GM19372 (cell line): ENCODE measurements around the gene USP6NL.
"Not testable (repeated sequence)": the region's sequence is repeated elsewhere in the genome, so short reads cannot be mapped to it uniquely, and the experiment has no call there.

Experiments
- ATAC-seq: cut with Tn5 transposase; IDR thresholded peaks from one replicate; pipeline ENCODE4 v1.9.1; 2021; ENCODE audit warnings: mild to moderate bottlenecking, low read depth, moderate library complexity; ENCODE audit not compliant: unreplicated experiment

The USP6NL gene

DNA sequence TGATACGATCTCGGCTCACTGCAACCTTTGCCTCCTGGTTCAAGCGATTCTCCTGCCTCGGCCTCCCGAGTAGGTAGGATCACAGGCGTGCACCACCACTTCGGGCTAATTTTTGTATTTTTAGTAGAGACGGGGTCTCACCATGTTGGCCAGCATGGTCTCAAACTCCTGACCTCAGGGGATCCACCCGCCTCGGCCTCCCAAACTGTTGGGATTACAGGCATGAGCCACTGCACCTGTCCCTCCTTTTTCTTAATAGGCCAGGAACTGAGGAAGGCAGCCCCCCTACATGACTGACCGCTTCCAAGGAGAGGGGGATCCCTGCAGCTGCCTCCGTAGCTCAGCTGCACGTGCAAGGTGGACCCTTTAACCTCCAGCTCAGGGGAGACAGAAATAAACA, 175.0 kb downstream of the USP6NL start:
- ATAC-seq = not testable (repeated sequence)

DNA sequence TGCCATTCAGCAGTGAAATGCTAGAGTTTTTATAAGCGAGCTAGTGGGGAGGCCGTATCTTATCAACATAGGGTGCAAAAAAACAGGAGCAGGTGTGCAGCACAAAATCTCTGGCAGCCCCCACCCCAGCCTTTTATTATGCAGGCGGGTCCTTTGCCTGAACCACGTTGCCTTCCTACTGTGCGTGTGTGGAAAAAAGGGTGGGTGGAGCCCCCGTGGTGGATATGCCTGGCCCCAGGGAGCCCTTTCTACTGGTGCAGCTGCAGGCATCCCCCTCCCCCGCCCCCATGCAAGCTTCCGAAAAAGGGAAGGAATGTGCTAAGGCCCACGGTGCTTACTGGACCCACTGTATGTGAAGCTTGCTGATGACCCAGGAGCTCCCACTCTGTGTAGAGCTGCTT, 175.9 kb downstream of the USP6NL start:
- no peak for ATAC-seq

DNA sequence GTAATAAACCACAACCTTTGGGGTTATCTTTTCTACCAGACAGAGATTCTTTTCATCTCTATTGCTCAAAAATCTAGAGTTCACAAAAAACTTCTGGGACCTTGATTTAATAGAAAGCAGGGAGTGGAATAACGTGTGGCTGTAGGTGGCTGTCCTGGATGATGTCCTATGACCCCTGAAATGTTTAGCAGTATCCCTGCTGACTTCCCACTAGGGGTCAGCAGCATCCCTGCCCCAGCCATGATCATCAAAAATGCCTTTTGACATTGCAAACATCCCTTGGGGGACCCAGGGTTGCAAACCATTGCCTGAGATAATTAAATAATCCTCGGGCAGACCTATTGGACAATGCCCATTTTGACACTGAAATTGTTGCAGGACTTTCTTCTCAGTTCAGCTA, 177.1 kb downstream of the USP6NL start:
- no peak for ATAC-seq

DNA sequence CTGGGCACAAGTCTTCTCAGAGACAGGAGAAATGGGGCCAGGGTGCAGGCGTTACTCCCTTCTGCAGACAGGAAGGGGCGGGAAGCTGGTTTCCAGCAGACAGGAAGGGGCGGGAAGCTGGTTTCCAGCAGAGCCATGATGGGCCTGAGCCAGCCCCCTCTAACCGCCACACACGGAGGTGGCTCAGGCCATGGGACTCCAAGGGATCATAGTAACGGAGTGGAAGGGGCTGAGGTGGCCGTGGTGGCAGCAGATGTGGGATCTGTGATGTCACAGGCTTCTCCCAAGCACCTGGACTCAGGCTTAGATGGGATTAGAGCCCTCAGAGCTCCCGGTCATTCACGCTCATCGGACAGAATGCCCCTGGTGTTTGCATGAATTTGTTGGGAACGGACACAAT, 177.8 kb downstream of the USP6NL start:
- ATAC-seq = no peak

DNA sequence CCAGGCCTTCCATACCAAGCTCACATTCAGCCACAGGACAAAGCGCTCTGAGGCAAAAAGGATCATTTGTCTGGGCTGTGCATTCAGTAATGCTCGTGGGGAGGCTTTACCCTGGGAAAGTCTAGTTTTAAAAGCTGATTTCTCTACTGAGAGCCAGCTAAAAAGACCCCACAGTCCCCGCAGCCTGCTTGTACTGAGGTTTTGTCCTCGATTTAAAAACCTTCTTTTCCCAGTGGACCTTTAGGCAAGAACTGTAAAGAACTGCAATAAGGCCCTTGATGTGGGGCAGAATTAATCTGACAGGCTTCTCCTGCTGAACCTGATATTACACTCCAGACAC, 180.3 kb downstream of the USP6NL start:
- ATAC-seq = no peak

DNA sequence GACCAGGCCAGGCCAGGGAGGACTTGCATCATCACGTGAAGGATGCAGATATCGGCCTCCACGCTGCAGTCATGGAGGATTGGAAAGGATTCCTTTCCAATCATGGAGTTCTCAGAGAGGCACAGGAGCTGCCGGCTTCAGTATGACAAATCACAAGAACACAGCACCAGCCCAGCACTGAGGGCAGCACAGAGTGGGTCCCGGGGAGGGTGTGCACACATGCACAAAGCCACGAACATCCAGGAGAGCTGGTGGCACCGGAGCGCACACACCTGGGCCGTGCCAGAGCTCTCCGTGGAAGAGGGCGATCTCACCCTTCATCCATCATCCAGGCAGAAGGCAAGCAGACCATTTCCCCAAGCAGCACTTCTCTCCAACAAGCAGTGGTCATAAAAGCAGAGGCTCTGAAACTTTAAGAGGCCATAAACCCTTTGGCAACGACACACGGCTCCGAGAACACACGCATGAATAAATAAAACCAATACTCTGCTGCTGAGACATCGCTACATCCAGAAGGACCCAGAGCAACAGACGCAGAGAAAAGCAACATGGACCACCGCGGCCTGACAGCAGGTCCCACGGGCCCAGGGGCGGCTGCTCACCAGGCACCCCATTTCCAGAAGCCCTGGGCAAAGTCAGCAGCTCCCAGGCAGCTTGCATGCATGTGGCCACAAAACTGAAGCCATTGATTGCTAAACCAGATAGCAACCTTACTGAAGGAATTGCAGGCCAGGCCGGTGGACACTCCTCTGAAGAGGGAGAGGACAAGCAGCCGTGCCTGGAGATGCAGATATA, 180.8 kb downstream of the USP6NL start:
- ATAC-seq = no peak

DNA sequence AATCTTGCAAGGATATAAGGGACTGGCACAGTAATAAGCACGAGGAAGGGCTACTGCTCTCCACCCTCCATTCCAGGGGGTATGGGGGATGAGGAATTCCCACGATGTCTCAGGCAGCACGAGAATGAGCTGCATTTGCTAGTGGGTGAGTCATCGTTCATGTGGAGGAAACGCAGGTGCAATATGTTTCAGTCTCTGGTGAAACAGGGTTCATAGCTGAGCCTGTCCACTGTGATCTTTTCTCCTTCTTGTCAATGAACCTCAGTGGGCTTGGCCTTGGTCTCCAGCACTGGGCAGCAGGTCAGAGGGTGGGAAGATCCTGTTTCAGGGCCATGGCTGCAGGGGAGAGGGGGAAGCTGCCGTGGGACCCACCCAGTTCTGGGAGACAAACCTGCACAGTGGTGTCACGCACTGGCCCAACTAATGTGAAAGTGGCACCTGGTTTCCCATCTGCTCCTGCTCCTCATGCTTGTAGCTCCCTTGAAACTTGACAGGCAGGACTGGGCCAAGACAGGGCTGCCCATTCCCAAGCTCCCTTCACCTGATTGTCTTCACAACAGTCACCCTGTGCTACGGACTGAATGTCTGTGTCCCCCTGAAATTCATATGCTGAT, 181.9 kb downstream of the USP6NL start:
- ATAC-seq = no peak

DNA sequence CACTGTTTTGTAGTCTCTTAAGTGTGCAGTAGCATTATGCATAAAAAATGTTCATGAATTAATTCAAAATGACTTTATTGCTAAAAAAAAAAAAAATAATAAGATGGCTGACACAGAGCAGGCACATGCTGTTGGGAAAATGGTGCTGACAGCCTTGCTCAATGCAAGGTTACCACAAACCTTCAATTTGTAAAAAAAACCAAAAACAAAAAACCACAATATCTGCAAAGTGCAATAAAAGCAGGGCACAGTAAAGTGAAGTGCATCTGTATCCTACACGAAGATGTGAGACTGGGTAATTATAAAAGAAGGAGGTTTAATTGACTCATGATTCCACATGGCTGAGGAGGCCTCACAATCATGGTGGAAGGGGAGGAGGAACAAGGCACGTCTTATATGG, 185.8 kb downstream of the USP6NL start:
- ATAC-seq = no peak

DNA sequence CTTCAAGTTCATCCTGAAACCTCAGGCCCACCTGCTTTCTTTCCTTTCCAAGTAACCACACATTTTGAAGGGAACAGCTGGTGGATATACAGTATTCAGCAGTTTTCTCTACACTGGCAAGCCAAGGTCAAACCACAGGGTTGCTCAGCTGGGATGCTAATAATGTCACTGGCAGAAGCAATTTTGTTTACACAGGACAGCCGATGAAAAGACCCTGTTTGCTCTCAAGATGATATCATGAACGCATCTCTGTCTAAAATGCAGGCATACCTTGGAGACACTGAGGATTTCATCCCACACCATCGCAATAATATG, 186.2 kb downstream of the USP6NL start:
- no peak for ATAC-seq

DNA sequence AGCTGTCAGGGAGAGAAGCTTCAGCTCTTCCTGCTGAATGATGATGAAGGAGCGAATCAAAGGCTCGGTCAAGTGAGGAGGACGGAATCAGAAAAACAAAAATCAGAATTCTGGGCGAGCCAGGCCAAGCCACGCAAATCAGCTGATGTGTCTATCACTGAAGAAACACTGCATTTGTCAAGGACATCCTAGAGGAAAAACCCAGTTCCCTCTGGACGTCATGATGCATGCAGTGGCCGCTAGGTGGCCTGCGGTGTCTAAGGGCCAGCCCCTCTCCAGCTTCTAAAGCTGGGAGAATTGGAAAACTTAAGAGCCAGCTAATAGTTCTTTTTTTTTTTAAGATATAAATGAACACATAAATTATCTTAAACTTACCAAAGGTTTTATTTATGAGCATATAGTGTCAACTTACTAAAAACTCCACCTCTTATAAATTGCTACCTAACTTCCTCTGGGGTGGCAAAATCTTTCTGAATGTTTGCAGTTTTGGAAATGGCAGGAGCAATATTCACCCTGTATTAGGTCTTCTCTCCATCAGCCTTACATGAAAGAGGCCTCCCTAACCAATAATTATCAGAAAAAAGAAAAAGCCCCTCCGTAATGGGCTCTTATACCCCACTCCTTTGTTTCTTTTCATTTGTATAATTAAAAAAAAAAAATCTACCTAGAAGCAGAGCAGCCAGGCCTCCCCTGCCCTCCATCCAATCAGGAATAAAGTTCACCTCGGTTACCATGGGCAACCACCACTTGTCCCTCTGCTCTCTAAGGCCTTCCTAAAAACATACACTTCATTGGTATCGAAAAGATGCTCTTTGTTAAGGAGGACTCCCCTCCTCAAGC, 186.8 kb downstream of the USP6NL start:
- no peak for ATAC-seq

DNA sequence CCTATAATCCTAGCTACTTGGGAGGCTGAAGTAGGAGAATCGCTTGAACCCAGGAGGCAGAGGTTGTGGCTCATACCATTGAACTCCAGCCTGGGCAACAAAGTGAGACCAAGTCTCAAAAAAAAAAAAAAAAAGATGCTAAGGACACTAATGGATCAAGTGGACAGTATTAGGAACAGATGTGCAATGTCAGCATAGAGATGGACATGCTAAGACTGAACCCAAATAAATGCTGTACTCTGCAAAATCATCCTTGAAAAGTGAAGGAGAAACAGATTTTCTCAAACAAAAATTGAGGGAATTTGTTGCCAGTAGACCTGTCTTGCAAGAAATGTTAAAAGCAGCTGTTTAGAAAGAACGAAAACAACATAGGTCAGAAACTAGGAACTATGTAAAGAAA, 194.5 kb downstream of the USP6NL start:
- no peak for ATAC-seq

DNA sequence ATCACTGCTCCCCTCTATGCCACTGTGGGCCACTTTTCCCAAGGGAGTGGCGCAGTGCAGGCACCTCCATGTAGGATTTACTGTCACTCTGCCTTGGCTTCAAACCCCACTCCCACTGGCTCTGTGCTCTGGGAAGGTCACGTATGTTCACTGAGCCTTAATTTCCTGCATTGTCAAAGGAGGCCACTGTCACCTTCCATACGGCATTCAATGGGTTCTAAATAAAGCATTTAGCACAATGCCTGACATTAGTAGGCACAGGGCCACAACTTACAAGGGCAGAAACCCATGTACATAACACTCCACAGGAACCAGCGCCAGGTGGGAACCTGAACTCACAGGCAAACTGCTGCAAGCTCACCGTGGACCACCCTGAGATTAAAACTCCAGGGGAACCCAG, 196.4 kb downstream of the USP6NL start:
- ATAC-seq = no peak

DNA sequence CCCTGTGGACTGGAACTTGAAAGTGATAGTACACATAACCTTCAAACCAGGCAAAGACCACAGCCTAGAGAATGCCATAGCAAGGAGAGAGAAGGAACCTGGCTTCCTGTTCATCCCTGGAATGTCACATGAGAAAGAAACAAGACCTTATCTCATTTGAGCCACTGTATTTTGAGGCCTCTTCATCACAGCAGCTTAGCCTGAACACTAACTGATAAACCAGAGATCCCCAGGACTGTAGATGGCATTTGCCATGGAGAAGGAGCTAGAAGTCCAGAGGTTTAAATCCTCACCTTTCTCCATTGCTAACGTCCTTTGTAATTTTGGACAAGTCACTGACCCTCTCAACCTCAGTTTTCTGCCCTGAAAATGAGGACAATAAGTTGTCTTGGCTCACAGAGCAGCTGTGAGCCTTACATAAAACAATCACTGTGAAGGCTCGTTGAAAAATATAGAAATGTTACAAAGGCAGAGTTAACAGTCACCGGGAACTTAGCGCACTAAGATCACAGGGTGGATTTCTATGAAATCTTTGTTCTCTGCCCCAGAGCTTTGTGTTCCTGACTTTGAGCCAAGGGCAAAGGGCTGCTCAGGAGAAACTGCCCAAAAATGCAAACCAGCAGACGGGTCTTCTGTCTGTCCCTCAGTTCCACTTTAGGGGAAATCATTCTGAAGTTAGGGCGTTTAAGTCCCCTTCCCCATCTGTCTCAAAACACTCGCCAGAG, 197.0 kb downstream of the USP6NL start:
- ATAC-seq = no peak

DNA sequence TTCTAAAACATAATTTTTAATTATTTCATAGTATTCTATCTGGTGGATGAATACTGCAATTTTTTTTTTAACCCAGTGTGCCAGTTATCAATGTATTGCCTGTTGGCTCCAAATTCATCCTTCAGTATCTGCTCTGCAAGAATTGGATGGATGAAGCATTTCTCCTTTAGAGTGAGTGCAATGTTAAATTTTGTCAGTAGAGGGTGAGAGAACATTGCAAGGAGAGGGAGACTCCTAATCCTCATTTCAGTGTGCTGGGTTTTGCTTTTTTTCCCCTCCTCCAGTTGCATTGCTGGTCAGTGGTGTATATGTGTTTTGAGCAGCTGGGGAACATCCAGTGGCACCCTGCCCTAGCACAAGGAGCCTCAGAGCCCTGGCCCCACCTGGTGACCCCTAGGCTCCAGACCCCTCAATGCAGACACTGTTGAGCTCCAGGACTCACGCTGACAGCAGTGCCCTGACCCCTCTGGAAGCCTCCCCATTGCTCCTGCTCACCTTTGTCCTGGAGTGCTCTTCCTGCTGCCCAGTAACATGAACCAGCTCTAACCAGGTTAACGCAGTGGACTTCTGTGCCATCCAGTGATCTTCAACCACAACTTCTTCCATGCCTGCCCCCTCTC, 199.4 kb downstream of the USP6NL start:
- ATAC-seq = no peak

DNA sequence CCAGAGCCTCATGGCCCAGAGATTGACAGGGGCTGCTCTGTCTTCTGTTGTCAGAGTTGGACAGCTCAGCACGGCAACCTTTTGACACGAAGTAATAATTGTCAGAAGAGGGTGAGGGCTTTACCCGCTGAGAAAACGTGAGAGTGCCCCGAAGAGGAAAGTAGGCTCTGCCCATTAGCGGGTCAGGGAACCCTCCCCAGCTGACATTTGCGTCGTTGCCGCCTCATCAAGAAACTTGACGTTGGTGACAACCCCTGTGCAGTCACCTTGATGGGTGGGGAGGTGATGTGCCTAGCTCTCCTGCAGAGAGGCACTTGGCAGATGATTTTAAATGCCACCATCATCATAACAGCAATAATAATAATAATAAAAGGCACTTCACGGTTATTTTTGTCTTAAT, 202.1 kb downstream of the USP6NL start:
- no peak for ATAC-seq

DNA sequence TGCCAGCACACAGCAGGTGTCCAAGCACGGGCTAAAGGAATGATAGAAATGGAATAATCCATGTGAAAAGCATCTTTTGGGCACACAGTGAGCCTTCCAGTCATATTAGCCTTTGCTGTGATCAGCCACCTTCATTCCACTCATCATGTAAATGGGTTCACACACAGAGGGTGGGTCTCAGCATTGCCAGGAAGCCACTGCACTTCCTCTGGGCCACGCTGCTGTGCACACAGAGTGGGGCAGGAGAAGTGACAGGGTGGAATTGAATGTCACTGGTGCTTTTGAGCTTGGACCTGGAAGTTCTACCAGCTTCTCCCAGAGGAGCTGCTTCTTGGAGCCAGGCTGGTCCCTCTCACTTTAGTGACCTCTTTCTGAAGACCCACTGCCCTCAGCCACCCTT, 203.5 kb downstream of the USP6NL start:
- no peak for ATAC-seq

DNA sequence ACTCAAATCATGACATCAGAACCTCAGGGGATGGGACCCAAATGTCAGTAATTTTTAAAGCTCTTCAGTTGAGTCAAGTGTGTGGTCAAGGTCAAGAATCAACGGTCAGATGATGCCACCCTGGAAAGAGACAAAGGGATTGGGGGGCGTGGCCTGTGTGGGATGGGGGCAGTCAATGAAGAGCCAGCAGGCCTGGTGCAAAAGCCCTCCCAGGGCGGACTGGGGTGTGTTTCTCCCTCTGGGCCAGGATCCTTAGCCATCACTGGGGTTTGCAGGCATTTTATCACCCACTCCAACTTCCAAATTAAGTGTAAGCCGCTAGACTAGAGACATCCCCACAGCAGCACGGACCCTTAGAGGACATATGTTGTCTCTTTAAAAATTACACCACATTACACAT, 204.7 kb downstream of the USP6NL start:
- ATAC-seq = no peak

DNA sequence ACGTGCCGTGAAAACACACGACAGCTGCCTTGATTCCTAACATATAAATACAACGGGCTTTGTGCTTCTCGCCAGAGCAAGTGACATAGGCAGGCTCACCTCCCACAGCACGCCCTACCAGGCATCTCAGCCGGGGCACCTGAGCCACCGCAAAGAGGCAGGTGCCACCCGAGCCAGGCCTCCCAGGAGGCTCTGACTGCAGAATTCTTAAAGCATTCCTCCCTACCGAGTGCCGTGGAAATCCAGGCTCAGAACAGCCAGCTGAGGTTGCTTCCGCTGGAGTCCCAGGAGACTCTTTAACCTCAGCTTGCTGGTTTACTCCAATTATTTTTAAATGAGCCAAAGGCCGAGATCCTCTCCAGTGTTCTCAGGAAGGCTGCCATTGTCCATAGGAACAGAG, 206.5 kb downstream of the USP6NL start:
- no peak for ATAC-seq
